ENCODE data around the gene SCAF11.

GRCh38 chr12:46004715-46005114, 14.3 kb upstream of the SCAF11 start:
- TF ChIP-seq POLR2A (IDR thresholded peaks at IDR 0.05): no peak
- TF ChIP-seq, protein P1, sequence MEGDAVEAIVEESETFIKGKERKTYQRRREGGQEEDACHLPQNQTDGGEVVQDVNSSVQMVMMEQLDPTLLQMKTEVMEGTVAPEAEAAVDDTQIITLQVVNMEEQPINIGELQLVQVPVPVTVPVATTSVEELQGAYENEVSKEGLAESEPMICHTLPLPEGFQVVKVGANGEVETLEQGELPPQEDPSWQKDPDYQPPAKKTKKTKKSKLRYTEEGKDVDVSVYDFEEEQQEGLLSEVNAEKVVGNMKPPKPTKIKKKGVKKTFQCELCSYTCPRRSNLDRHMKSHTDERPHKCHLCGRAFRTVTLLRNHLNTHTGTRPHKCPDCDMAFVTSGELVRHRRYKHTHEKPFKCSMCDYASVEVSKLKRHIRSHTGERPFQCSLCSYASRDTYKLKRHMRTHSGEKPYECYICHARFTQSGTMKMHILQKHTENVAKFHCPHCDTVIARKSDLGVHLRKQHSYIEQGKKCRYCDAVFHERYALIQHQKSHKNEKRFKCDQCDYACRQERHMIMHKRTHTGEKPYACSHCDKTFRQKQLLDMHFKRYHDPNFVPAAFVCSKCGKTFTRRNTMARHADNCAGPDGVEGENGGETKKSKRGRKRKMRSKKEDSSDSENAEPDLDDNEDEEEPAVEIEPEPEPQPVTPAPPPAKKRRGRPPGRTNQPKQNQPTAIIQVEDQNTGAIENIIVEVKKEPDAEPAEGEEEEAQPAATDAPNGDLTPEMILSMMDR (IDR thresholded peaks at IDR 0.05): no peak
